NCI-H226 (cell line): ENCODE data around the gene FNDC3B.
"Not testable (repeated sequence)": the region's sequence is repeated elsewhere in the genome, so short reads cannot be mapped to it uniquely, and the experiment has no call there.

ENCODE experiments used
- DNase-seq: peaks from one replicate; pipeline ENCODE4 v3.0.0-alpha.2; 2015

FNDC3B gene

GRCh38 chr3:172033396-172033795, 6.0 kb upstream of the FNDC3B start:
- DNase-seq = no peak

- peak; percentile 19 for DNase-seq
Observed at GRCh38 chr3:172034786-172035685, 4.3 kb upstream of the FNDC3B start.

- DNase-seq = no peak
Observed at GRCh38 chr3:172036541-172037215, 2.7 kb upstream of the FNDC3B start.

- DNase-seq = no peak
Observed at GRCh38 chr3:172038798-172039435, 461 bp upstream of the FNDC3B start.

- peak; percentile 74 for DNase-seq
Observed at GRCh38 chr3:172040078-172040980, 951 bp downstream of the FNDC3B start.

GRCh38 chr3:172040981-172041963, 1.9 kb downstream of the FNDC3B start:
- DNase-seq = peak; percentile 66

GRCh38 chr3:172042136-172042662, 2.8 kb downstream of the FNDC3B start:
- DNase-seq = no peak

- not testable (repeated sequence) for DNase-seq
Observed at GRCh38 chr3:172042663-172043179, 3.3 kb downstream of the FNDC3B start.

GRCh38 chr3:172043233-172043632, 3.9 kb downstream of the FNDC3B start:
- DNase-seq = no peak

- no peak for DNase-seq
Observed at GRCh38 chr3:172043766-172044165, 4.4 kb downstream of the FNDC3B start.

GRCh38 chr3:172044833-172045585, 5.6 kb downstream of the FNDC3B start:
- DNase-seq = no peak

GRCh38 chr3:172046268-172046915, 7.0 kb downstream of the FNDC3B start:
- no peak for DNase-seq

GRCh38 chr3:172047567-172048115, 8.3 kb downstream of the FNDC3B start:
- DNase-seq = no peak

- DNase-seq = no peak
Observed at GRCh38 chr3:172048599-172048998, 9.2 kb downstream of the FNDC3B start.

- no peak for DNase-seq
Observed at GRCh38 chr3:172051310-172051956, 12.1 kb downstream of the FNDC3B start.

- no peak for DNase-seq
Observed at GRCh38 chr3:172051957-172052354, 12.6 kb downstream of the FNDC3B start.

GRCh38 chr3:172052405-172052804, 13.0 kb downstream of the FNDC3B start:
- no peak for DNase-seq

- no peak for DNase-seq
Observed at GRCh38 chr3:172054115-172054764, 14.9 kb downstream of the FNDC3B start.
